Measurements from ENCODE around the gene COMMD1. TPM values are rescaled to one million over a fixed set of nuclear protein-coding genes. Genes with fewer than 3 reads are reported as not detected.
A peak's percentile ranks its signal among the peaks of the same experiment; 100 is the strongest.
"Not testable (repeated sequence)": the region's sequence is repeated elsewhere in the genome, so short reads cannot be mapped to it uniquely, and the experiment has no call there.

Gene COMMD1
- total RNA-seq, 6 donors from 2014 or later: 27.0 to 59.7 (median 35.6) TPM

- peaks cover 0 to 6% (median 2%) of the 10 kb centered on the region in 4 donors for H3K4me1 ChIP-seq
- no peaks in the 10 kb centered on the region for H3K27me3 ChIP-seq
- no peak overlapping the region for H3K4me3 ChIP-seq
- H3K36me3 ChIP-seq: no peaks in the 10 kb centered on the region
- WGBS, 2 donors: 80 to 86% methylated on average over 3 of the region's 3 CpGs
- ATAC-seq (ENCODE audit: low FRiP score in 2 of 2) (peak; percentile 40 to 83), DNase-seq (peak in 1 of 2 donors; percentile 28)
- TF ChIP-seq CTCF (IDR thresholded peaks at IDR 0.05): no peak
- no peak for TF ChIP-seq POLR2AphosphoS5 (IDR thresholded peaks at IDR 0.05)
- no peak for TF ChIP-seq POLR2A (IDR thresholded peaks at IDR 0.05)
- no peak for TF ChIP-seq EP300 (IDR thresholded peaks at IDR 0.05)
- no peaks in the 10 kb centered on the region for H3K9me3 ChIP-seq
- no peak overlapping the region for H3K27ac ChIP-seq
Observed at GRCh38 chr2:62038975-62039771, 133.7 kb downstream of the COMMD1 start.

- Histone ChIP-seq H3K27ac (no peak overlapping the region), H3K9me3 (no peaks in the 10 kb centered on the region), H3K27me3 (no peaks in the 10 kb centered on the region), H3K36me3 (no peaks in the 10 kb centered on the region), H3K4me1 (peaks cover 0 to 6% (median 2%) of the 10 kb centered on the region in 4 donors), H3K4me3 (no peak overlapping the region)
- 85 to 87% methylated on average over 3 of the region's 3 CpGs for WGBS, 2 donors
- DNase-seq (no peak), ATAC-seq (ENCODE audit: low FRiP score in 2 of 2) (no peak)
- TF ChIP-seq POLR2A (IDR thresholded peaks at IDR 0.05) (no peak), POLR2AphosphoS5 (IDR thresholded peaks at IDR 0.05) (no peak), CTCF (IDR thresholded peaks at IDR 0.05) (no peak), EP300 (IDR thresholded peaks at IDR 0.05) (no peak)
Observed at GRCh38 chr2:62040926-62041325, 135.5 kb downstream of the COMMD1 start.

GRCh38 chr2:62041701-62042385 is 136.4 kb downstream of the COMMD1 start:
- 86 to 99% methylated on average over 15 to 16 of the region's 16 CpGs for WGBS, 2 donors
- H3K36me3 ChIP-seq; H3K9me3 ChIP-seq; DNase-seq; ATAC-seq (ENCODE audit: low FRiP score in 2 of 2); H3K27me3 ChIP-seq; H3K4me1 ChIP-seq; H3K27ac ChIP-seq; H3K4me3 ChIP-seq: not testable (repeated sequence)

- ATAC-seq (ENCODE audit: low FRiP score in 2 of 2): no peak
- WGBS, 2 donors: 98 to 100% methylated on average over 1 to 30 of the region's 30 CpGs
Observed at GRCh38 chr2:62042400-62042799, 136.9 kb downstream of the COMMD1 start.

More at GRCh38 chr2:62042400-62042799, 136.9 kb downstream of the COMMD1 start:
- Histone ChIP-seq H3K27me3 (no peaks in the 10 kb centered on the region), H3K9me3 (no peaks in the 10 kb centered on the region), H3K4me3 (no peak overlapping the region), H3K4me1 (peaks cover 0 to 6% (median 2%) of the 10 kb centered on the region in 4 donors), H3K36me3 (no peaks in the 10 kb centered on the region), H3K27ac (no peak overlapping the region)
- peak in 1 of 2 donors; percentile 72 for DNase-seq
- no peak for TF ChIP-seq EP300 (IDR thresholded peaks at IDR 0.05)
- no peak for TF ChIP-seq POLR2AphosphoS5 (IDR thresholded peaks at IDR 0.05)
- TF ChIP-seq CTCF (IDR thresholded peaks at IDR 0.05): no peak
- no peak for TF ChIP-seq POLR2A (IDR thresholded peaks at IDR 0.05)
